B cell (primary cell): ENCODE results near the gene GIMAP5. TPM values are rescaled to one million over a fixed set of nuclear protein-coding genes. Genes with fewer than 3 reads are reported as not detected.

ENCODE experiments used
- ATAC-seq: fragments of 200-7000 bp; cut with Tn5 transposase; one replicate; pipeline ENCODE4 v1.10.0; 2021; ENCODE audit warnings: low read depth, mild to moderate bottlenecking, moderate number of reproducible peaks, moderate library complexity
- CTCF ChIA-PET: fragments of 350-600 bp; sonication (Branson Sonifier 250); formaldehyde crosslinking; loops from one replicate; lab custom pipeline; 2021; ENCODE audit warnings: antibody characterized with exemption, inconsistent platforms; lab: Charles Lee
- POLR2A ChIA-PET: fragments of 350-600 bp; sonication (Branson Sonifier 250); formaldehyde crosslinking; loops from one replicate; lab custom pipeline; 2021; ENCODE audit warnings: antibody characterized with exemption; lab: Charles Lee
- DNase-seq: peaks from one replicate; pipeline ENCODE4 v3.0.0; 2013
- H2AFZ ChIP-seq: 2 replicates; pipeline ENCODE4 v1.6.1; 2012; ENCODE audit warnings: mild to moderate bottlenecking, low read depth, low read length; ENCODE audit not compliant: insufficient read depth, poor library complexity, severe bottlenecking
- H3K27ac ChIP-seq, 2 donors: 1 replicate in 1 of 2; 2 replicates in 1 of 2; pipeline ENCODE4 v1.5.1; 2012 to 2013; ENCODE audit warnings: low read length in 2 of 2, mild to moderate bottlenecking in 2 of 2, moderate library complexity in 1 of 2
- H3K27me3 ChIP-seq, 4 experiments: fragments of 200-600 bp in 1 of 4; sonication (generic) in 1 of 4; replicated peaks in 1 of 4; 1 replicate in 2 of 4; 2 replicates in 2 of 4; pipeline versions ENCODE4 v1.6.1 to v1.7.0; 2013 to 2016; ENCODE audit warnings: low read length in 3 of 4, mild to moderate bottlenecking in 2 of 4, mixed read lengths in 1 of 4, moderate library complexity in 1 of 4; ENCODE audit not compliant: insufficient read depth in 4 of 4, control insufficient read depth in 3 of 4; ENCODE audit errors: control extremely low read depth in 1 of 4
- H3K36me3 ChIP-seq, 2 experiments: replicated peaks in 1 of 2; 1 replicate in 1 of 2; 2 replicates in 1 of 2; pipeline versions ENCODE4 v1.6.1 to v1.7.1; 2013; ENCODE audit warnings: low read length in 1 of 2; ENCODE audit not compliant: insufficient read depth in 2 of 2, control insufficient read depth in 1 of 2; ENCODE audit errors: control extremely low read depth in 1 of 2, extremely low read depth in 1 of 2
- H3K4me1 ChIP-seq, 2 donors: fragments of 200-600 bp in 1 of 2; sonication (generic) in 1 of 2; 1 replicate in 1 of 2; 2 replicates in 1 of 2; pipeline versions ENCODE4 v1.5.1 to v1.6.1; 2013 to 2017; ENCODE audit warnings: low read length in 2 of 2; ENCODE audit not compliant: control insufficient read depth in 2 of 2, insufficient read depth in 2 of 2
- H3K4me2 ChIP-seq: replicated peaks from 2 replicates; pipeline ENCODE3; 2012; ENCODE audit warnings: mild to moderate bottlenecking, low read depth, low read length; ENCODE audit not compliant: poor library complexity, severe bottlenecking
- H3K4me3 ChIP-seq, 5 experiments: fragments of 200-600 bp in 1 of 5; sonication (generic) in 1 of 5; 1 replicate in 3 of 5; 2 replicates in 2 of 5; pipeline versions ENCODE4 v1.5.1 to v1.7.0; 2011 to 2016; ENCODE audit warnings: low read length in 4 of 5, mild to moderate bottlenecking in 4 of 5, low read depth in 2 of 5, control low read depth in 1 of 5, moderate library complexity in 1 of 5; ENCODE audit not compliant: insufficient read depth in 1 of 5; ENCODE audit errors: control extremely low read depth in 1 of 5, extremely low read depth in 1 of 5
- H3K79me2 ChIP-seq: fragments of 200-600 bp; sonication (generic); one replicate; pipeline ENCODE4 v1.6.0; 2016; ENCODE audit warnings: low read length; ENCODE audit not compliant: control insufficient read depth, insufficient read depth
- H3K9ac ChIP-seq: fragments of 200-600 bp; sonication (generic); 2 replicates; pipeline ENCODE4 v1.6.1; 2017; ENCODE audit warnings: mild to moderate bottlenecking, low read length, moderate library complexity
- H3K9me3 ChIP-seq, 3 donors: one replicate each; pipeline versions ENCODE4 v1.6.1 to v1.7.1; 2013; ENCODE audit warnings: low read length in 2 of 3; ENCODE audit not compliant: control insufficient read depth in 2 of 3, insufficient read depth in 1 of 3; ENCODE audit errors: control extremely low read depth in 1 of 3
- H4K20me1 ChIP-seq: 2 replicates; pipeline ENCODE4 v1.6.0; 2012; ENCODE audit warnings: mild to moderate bottlenecking, low read length; ENCODE audit not compliant: insufficient read depth, control insufficient read depth, poor library complexity, severe bottlenecking
- H3K27ac Mint-ChIP-seq: one replicate; pipeline ENCODE4 v1.8.0; 2021; ENCODE audit warnings: mixed read lengths
- H3K27me3 Mint-ChIP-seq: one replicate; pipeline ENCODE4 v1.8.0; 2021; ENCODE audit warnings: mixed read lengths
- H3K4me1 Mint-ChIP-seq: one replicate; pipeline ENCODE4 v1.8.0; 2021; ENCODE audit warnings: mixed read lengths
- H3K4me3 Mint-ChIP-seq: one replicate; pipeline ENCODE4 v1.8.0; 2021; ENCODE audit warnings: mixed read lengths
- H3K9me3 Mint-ChIP-seq: one replicate; pipeline ENCODE4 v1.8.0; 2022; ENCODE audit warnings: mixed read lengths; ENCODE audit not compliant: insufficient read depth
- CTCF ChIP-seq: fragments of 200-600 bp; IDR thresholded peaks from one replicate; pipeline ENCODE4 v1.8.0; 2022; ENCODE audit warnings: antibody characterized with exemption, mild to moderate bottlenecking
- EZH2 ChIP-seq: IDR thresholded peaks from 2 replicates; pipeline ENCODE4 v1.6.1; 2012; ENCODE audit warnings: borderline replicate concordance, low read depth, mild to moderate bottlenecking, moderate library complexity, low read length; ENCODE audit not compliant: insufficient read depth, poor library complexity, severe bottlenecking
- WGBS: methylation state at CpG from one replicate; pipeline ENCODE4 v1.1.5; 2013; ENCODE audit warnings: missing lambda C conversion rate; ENCODE audit not compliant: insufficient coverage; 5-methylcytosine and 5-hydroxymethylcytosine counted together
- intact Hi-C: fragments of 100-400 bp; cut with micrococcal nuclease; formaldehyde crosslinking; loops from one replicate; pipeline ENCODE4 v1.10.0; 2022
- polyA plus RNA-seq: library from polyadenylated mRNA; depleted of rRNA; stranded (reverse); fragments of >200 nt; gene quantifications from 2 replicates; pipeline ENCODE4 v1.2.3, GENCODE V29; 2012
- total RNA-seq, 2 donors: library from RNA; stranded (reverse); fragments of 120-200 nt in 1 of 2; gene quantifications; 1 replicate in 1 of 2; 2 replicates in 1 of 2; pipeline versions ENCODE4 v1.2.3 to v1.2.4, GENCODE V29; 2013 to 2022

Gene GIMAP5
- total and polyA plus RNA-seq, 2 donors (not counting 1 experiment from before 2014, with no cell fraction given), result 0.27 to 0.40 TPM

- no peaks in the 10 kb centered on the region for H3K36me3 ChIP-seq
- H4K20me1 ChIP-seq, result no peaks in the 10 kb centered on the region
- peaks cover 7% of the 10 kb centered on the region for H3K27me3 Mint-ChIP-seq
- no peak for TF ChIP-seq EZH2
- no peak for TF ChIP-seq CTCF
- H3K9me3 ChIP-seq, result peaks cover 0 to 2% (median 0%) of the 10 kb centered on the region in 3 donors
- peaks cover 7% of the 10 kb centered on the region for H3K4me1 Mint-ChIP-seq
- no peak overlapping the region for H3K9ac ChIP-seq
- no peaks in the 10 kb centered on the region for H3K79me2 ChIP-seq
- no peak overlapping the region for H3K4me3 ChIP-seq
- peaks cover 0 to 6% (median 1%) of the 10 kb centered on the region in 4 experiments for H3K27me3 ChIP-seq
- ChIA-PET CTCF (no interaction called here), POLR2A (no interaction called here)
- no peak overlapping the region for H3K4me3 Mint-ChIP-seq
- H3K4me1 ChIP-seq, result peaks cover 6 to 12% of the 10 kb centered on the region in 2 donors
- no peak for ATAC-seq
- no peak overlapping the region for H2AFZ ChIP-seq
- WGBS, result 84% methylated on average over 4 of the region's 5 CpGs
- no peak for DNase-seq
- H3K9me3 Mint-ChIP-seq, result peaks cover 2% of the 10 kb centered on the region
- no peak overlapping the region for H3K27ac Mint-ChIP-seq
- no peak overlapping the region for H3K27ac ChIP-seq
- H3K4me2 ChIP-seq, result no peak overlapping the region
- intact Hi-C loops, result no loop called here
Observed at GRCh38 chr7:150732786-150733481, 4.3 kb upstream of the GIMAP5 start.

DNA sequence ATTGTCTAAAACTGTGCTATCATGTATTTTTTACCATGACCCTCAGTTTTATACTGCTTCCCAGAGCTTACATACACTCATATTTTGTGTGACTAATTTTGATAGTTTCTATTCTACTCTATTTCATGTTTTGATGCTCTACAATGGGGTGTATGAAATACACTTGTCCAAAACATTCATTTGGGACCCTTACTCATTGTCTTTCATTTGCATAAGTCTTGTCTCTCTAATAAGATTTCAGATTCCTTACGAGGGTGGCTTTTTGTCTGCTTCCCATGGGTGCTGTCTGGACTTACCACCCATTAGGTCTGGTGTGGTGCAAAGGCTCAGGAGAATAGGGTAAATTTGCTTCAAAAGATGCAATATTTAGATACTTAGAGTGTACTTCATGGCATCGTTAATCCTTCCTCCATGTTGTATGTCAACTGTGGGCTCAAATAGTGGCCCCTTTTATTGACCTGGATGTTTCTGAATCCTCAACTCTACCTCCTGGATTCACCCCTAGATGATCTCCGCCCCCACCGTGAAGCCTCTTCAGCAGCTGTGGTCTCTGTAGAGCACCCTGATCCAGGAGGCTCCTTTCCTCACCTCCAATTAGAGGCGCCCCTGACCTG lies 3.6 kb upstream of the GIMAP5 start:
- H3K4me1 Mint-ChIP-seq, result peaks cover 8% of the 10 kb centered on the region

More for the DNA sequence above, 3.6 kb upstream of the GIMAP5 start:
- Histone ChIP-seq H3K4me3 (no peak overlapping the region), H3K4me2 (no peak overlapping the region), H4K20me1 (no peaks in the 10 kb centered on the region), H3K27ac (no peak overlapping the region), H3K36me3 (no peaks in the 10 kb centered on the region), H3K4me1 (peaks cover 6 to 13% of the 10 kb centered on the region in 2 donors), H2AFZ (no peak overlapping the region), H3K27me3 (peaks cover 0 to 9% (median 4%) of the 10 kb centered on the region in 4 experiments), H3K9me3 (no peaks in the 10 kb centered on the region), H3K79me2 (no peaks in the 10 kb centered on the region), H3K9ac (no peak overlapping the region)
- TF ChIP-seq CTCF (no peak), EZH2 (no peak)
- 67% methylated on average over 1 of the region's 5 CpGs for WGBS
- CTCF ChIA-PET, result no interaction called here
- POLR2A ChIA-PET, result no interaction called here
- Mint-ChIP-seq H3K9me3 (peaks cover 2% of the 10 kb centered on the region), H3K27me3 (peaks cover 12% of the 10 kb centered on the region), H3K4me3 (no peak overlapping the region), H3K27ac (no peak overlapping the region)
- ATAC-seq (no peak), DNase-seq (no peak)
- intact Hi-C loops, result no loop called here
